Measurements from ENCODE around the gene EME1.

EME1 gene

GRCh38 chr17:50348522-50349242, 24.3 kb upstream of the EME1 start:
- DNase-seq (ENCODE audit: low spot score) = peak; percentile 69

GRCh38 chr17:50349243-50349600, 23.8 kb upstream of the EME1 start:
- DNase-seq (ENCODE audit: low spot score) = no peak

- no peak for DNase-seq (ENCODE audit: low spot score)
Measured at GRCh38 chr17:50350733-50351132, 22.3 kb upstream of the EME1 start.

- DNase-seq (ENCODE audit: low spot score) = no peak
Measured at GRCh38 chr17:50352072-50352692, 20.8 kb upstream of the EME1 start.

DNA sequence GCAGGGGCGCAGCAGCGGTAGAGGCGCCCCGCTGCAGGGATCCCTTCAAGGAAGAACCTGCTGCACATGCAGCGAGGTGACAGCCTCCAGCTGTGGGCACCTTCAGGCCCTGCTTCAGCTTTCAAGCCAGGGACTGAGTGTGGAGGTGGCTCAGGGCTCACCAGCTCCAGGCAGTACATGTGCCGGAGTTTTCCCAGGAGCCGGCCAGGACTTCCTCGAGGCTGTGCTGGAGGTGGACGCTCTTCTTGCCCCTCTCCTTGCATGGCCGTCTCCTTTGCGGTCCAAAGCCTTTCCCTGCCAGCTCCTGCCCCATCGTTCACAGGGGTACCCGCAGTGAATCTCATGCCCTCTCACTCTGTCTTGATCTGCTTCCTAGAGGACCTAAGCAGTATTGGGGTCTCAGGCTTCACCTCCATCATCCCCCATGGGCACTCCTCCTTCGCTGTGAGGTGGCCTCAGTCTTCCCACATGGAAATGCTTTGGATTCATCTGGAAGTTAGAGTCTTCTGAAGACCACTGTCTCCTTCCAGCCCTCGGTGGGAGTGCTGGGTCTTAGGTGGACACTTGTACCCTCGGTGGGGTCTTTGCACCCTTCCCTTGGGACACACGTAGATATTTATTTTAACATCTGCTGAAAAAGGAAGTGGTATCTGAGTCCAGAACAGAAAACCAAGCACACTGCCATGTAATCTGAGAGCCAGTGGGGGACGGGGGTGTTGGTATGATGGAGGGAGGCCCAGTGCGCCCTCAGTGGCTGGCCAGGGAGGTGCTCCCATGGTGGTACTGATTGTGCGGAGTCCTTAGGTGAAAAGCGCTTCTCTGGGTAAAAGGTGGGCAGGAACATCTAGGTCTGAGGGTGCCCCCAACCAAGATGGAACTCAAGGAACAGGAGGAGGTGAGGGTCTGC, 20.1 kb upstream of the EME1 start:
- no peak for DNase-seq (ENCODE audit: low spot score)

DNA sequence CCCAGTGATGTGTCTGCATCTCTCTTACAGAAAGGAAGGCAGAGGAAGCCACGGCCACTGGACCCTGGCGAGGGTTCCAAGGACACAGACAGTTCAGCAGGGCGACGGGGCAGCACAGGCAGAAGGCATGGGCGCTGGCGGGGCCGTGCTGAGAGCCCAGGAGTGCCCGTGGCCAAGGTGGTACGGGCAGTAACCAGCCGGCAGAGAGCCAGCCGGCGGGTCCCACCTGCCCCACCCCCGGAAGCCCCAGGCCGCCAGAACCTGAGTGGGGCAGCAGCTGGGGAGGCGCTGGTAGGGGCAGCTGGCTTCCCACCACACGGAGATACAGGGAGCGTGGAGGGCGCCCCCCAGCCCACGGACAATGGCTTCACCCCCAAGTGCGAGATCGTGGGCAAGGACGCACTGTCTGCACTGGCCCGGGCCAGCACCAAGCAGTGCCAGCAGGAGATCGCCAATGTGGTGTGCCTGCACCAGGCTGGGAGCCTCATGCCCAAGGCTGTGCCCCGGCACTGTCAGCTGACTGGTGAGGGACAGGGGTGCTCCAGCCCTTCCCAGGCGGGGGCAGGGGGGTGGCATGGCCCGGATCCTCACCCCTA, 19.3 kb upstream of the EME1 start:
- DNase-seq (ENCODE audit: low spot score) = no peak

DNA sequence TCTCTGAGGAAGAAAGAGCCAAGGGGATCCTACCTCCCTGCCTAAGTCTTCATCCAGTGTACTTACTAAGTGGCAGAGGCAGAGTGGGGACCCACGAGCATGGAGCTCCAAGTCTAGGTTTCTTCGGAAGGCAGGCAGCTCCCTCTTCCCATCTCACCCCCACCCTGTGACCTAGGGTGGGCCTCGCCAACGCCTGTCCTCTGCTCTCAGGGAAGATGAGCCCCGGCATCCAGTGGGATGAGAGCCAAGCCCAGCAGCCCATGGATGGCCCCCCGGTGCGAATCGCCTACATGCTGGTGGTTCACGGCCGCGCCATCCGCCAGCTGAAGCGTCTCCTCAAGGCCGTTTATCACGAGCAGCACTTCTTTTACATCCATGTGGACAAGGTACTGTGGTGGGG, 18.8 kb upstream of the EME1 start:
- no peak for DNase-seq (ENCODE audit: low spot score)

DNA sequence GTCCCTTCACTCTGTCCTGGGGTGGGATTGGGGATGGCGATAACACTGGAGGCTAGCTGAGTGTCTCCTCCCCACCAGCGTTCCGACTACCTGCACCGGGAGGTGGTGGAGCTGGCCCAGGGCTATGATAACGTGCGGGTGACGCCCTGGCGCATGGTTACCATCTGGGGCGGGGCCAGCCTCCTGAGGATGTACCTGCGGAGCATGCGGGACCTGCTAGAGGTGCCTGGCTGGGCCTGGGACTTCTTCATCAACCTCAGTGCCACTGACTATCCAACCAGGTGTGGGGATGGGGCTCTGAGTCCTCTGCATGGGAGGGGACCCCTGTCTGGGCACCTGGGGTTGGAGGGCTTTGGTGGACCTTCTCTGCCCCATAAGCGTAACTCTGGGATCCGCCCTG, 18.3 kb upstream of the EME1 start:
- DNase-seq (ENCODE audit: low spot score) = no peak

DNA sequence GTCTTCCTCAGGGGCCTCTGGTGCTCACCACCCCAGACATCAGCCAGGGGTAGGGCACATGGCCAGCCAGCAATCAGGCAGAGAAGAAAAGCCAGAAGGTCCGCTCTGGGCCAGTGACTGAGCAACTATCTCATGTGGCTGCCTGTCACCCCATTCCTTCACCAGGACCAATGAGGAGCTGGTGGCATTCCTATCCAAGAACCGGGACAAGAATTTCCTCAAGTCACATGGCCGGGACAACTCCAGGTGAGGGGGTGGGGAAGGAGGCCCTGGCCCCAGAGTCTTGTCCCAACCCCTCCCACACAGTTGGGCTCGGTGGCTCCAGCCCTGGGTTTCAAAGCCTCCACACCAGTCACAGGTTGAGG, 17.7 kb upstream of the EME1 start:
- DNase-seq (ENCODE audit: low spot score) = no peak

DNA sequence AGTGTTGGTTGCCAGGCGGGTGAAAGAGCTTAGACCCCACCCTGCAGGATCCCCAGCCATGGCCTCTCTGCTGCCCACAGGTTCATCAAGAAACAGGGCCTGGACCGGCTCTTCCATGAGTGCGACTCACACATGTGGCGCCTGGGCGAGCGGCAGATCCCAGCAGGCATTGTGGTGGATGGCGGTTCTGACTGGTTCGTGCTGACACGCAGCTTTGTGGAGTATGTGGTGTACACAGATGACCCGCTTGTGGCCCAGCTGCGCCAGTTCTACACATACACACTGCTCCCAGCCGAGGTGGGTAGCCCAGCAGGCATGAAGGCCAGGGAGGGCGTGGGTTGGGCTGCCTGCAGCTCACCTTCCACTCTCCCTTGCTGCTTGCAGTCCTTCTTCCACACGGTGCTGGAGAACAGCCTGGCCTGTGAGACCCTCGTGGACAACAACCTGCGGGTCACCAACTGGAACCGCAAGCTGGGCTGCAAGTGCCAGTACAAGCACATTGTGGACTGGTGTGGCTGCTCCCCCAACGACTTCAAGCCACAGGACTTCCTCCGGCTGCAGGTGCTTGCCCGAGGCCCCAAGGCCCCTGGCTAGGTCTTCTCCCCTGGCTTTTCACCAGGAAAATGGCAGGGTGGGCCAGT, 17.2 kb upstream of the EME1 start:
- no peak for DNase-seq (ENCODE audit: low spot score)

GRCh38 chr17:50356418-50356817, 16.6 kb upstream of the EME1 start:
- DNase-seq (ENCODE audit: low spot score) = no peak

- no peak for DNase-seq (ENCODE audit: low spot score)
Measured at GRCh38 chr17:50356892-50357510, 16.0 kb upstream of the EME1 start.

DNA sequence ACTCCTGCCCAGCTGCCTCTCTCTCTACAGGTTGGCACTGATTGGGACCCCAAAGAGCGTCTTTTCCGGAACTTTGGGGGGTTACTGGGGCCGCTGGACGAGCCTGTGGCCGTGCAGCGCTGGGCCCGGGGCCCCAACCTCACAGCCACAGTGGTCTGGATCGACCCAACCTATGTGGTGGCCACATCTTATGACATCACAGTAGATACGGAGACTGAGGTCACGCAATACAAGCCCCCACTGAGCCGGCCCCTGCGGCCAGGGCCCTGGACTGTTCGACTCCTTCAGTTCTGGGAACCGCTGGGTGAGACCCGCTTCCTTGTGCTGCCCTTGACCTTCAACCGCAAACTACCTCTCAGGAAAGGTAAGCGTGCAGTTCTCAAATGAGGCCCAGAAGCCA, 14.9 kb upstream of the EME1 start:
- DNase-seq (ENCODE audit: low spot score) = no peak

DNA sequence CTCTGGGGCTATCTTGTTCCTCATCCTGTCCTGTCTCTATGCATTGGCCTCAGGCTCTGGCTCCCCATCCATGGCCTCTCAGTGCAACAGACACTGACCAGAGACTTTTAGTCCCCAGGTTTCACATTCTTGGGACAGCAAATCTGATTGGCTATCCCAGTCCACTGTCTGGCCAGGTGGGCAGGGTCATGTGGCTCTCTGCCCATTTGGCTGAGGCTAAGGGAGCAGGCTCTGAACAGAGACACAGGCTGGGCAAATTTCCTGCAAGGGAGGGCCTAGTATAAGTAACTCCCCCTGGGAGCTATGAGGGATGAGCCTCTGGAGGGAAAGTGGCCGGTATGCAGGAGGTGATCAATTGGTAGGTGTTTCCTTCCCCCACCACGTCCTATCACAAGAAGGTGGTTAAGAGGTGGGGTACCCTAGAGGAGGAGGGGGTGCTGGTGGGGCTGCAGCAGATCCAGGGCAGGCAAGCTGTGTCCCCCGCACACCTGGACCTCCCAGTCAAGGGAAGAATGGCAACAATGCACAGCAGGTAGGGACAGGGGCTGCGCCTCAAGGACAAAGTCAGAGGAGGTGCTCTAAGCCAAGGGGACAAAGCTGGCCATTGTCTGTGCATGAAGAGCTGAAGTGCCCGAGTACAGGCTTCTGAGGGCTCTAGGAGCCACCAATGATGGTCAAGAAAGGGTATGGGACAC, 13.9 kb upstream of the EME1 start:
- DNase-seq (ENCODE audit: low spot score) = no peak

DNA sequence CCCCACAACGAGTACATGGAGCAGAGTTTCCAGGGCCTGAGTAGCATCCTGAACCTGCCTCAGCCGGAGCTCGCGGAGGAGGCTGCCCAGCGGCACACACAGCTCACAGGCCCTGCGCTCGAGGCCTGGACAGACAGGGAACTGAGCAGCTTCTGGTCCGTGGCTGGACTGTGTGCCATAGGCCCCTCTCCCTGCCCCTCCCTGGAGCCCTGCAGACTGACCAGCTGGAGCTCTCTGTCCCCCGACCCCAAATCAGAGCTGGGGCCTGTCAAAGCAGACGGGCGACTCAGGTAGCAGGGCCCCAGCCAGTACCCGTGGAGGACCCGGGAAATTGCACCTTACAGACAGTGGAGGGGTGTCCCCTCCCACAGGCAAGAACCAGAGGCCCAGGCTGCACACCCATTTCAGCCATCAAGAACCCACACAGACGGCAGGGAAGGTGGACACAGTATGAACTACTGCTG, 13.0 kb upstream of the EME1 start:
- no peak for DNase-seq (ENCODE audit: low spot score)

DNA sequence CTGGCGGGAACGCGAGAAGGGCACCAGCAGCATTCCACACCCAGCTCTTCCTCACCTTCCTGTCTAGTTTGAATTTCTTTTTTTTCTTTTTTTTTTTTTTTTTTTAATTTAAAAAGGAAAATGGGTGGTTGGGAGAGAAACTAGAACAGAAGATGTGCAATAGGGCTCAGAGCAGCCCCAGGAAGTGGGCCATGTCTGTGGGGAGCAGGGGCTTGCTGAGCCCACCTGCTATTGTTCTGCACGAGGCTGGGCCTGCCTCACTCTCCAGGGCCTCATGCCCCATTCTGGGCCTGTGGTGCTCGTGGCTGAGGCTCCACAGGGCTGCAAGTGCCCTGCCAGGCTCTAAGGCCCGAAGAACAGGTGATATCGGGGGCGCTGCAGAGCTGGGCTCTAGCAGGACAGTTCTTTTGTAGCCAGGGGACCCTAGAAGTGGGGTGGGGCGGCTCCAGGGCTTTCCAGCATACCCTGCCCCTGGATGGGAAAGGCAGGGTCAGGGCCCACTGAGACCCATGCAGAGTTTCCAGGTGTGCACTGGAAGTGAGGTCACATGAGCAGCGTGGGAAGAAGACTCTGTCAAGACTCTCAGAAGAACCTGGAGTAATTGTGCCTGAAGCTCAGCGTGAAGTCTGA, 12.4 kb upstream of the EME1 start:
- no peak for DNase-seq (ENCODE audit: low spot score)

DNA sequence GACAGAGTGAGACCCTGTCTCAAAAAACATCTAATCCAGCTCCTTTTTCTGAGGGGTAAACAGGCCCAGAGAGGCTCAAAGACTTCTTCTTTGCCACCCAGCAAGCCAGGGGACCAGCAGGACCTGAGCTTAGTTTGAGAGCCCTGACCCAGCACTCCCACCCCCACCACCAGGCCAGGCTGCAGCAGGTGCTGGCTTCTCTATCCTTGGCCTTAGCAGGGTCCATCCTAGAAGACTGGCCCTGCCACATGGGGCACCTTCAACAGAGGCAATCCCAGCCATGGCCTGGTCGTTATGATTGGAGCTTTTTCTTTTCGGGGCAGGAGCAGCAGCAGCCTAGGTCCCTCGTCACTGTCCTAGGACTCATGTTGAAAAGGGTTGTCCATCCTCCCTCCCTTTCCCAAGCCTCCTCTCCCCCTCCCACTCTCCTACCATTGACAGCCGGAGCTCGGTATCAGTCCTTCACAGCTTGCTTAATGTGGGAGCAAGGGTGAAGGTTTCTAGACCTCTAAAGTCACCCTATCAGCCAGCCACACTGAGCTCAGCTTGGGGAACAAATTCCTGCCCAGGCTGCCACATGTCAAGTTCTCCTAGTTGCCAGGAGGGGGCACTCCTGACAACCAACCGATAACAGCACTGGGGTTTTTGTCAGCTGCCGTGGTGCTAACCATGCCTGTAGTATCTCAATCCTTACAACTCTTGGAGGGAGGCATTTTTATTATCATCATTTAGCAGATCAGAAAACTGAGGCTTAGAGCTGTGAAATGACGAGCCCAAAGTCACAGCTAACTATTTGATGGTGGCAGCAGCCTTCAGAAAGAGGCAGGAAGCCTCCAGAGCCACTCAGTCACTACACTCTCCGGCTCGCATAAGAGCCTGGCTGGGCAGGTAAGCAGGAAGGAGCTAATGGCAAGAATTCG, 11.2 kb upstream of the EME1 start:
- DNase-seq (ENCODE audit: low spot score) = peak; percentile 84

DNA sequence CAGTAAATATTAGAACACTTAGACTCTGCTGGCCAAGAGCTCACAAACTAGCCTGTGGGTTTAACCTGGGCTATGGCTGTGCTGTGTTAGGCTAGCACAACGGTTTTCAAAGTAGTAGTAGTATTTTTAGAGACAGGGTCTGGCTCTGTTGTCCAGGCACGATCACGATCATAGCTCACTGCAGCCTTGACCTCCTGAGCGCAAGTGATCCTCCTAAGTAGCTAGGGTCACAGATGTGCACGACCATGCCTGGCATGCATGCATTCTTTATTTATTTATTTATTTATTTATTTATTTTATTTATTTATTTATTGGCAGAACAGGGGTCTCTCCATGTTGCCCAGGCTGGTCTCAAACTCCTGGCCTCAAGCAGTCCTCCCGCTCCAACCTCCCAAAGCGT, 10.4 kb upstream of the EME1 start:
- no peak for DNase-seq (ENCODE audit: low spot score)
